Breast epithelium (tissue), 4 donors: ENCODE results near the gene ARHGAP15. TPM values are rescaled to one million over a fixed set of nuclear protein-coding genes. Genes with fewer than 3 reads are reported as not detected.

Source experiments
- DNase-seq, 2 donors: peaks; one replicate each; pipeline ENCODE4 v3.0.0-alpha.2; 2019; ENCODE audit warnings: low spot score in 2 of 2
- H3K27ac ChIP-seq, 2 donors: fragments of 200-600 bp; sonication (generic) in 1 of 2; one replicate each; pipeline ENCODE4 v1.5.1; 2016 to 2019; ENCODE audit warnings: mild to moderate bottlenecking in 1 of 2
- H3K27me3 ChIP-seq, 2 donors: fragments of 200-600 bp; sonication (generic) in 1 of 2; one replicate each; pipeline versions ENCODE4 v1.5.1 to v1.6.0; 2017 to 2019; ENCODE audit warnings: control low read depth in 1 of 2, mild to moderate bottlenecking in 1 of 2
- H3K36me3 ChIP-seq: fragments of 200-600 bp; one replicate; pipeline ENCODE4 v1.5.1; 2019
- H3K4me1 ChIP-seq, 2 donors: fragments of 200-600 bp; sonication (generic); one replicate each; pipeline ENCODE4 v1.5.1; 2016 to 2019; ENCODE audit warnings: control low read depth in 1 of 2
- H3K4me3 ChIP-seq, 3 donors: fragments of 200-600 bp; sonication (generic); 1 replicate in 2 of 3; 2 replicates in 1 of 3; pipeline ENCODE4 v1.5.1; 2016 to 2019; ENCODE audit warnings: mild to moderate bottlenecking in 3 of 3, moderate library complexity in 2 of 3
- H3K9me3 ChIP-seq, 2 donors: fragments of 200-600 bp; sonication (generic) in 1 of 2; one replicate each; pipeline ENCODE4 v1.5.1; 2016 to 2019; ENCODE audit warnings: control low read depth in 1 of 2
- POLR2A ChIP-seq: fragments of 450-650 bp; IDR thresholded peaks from one replicate; pipeline ENCODE4 v1.6.1; 2016; ENCODE audit warnings: antibody characterized with exemption, mild to moderate bottlenecking, moderate library complexity
- POLR2AphosphoS5 ChIP-seq, 3 donors: sonication (generic); formaldehyde crosslinking; IDR thresholded peaks; one replicate each; pipeline ENCODE4 v1.6.1; 2017; ENCODE audit warnings: antibody characterized with exemption in 3 of 3
- intact Hi-C: fragments of 100-400 bp; cut with DNase I; formaldehyde crosslinking; loops from one replicate; pipeline ENCODE4 v1.15.1; 2023; ENCODE audit warnings: low total_unique reads
- total RNA-seq, 3 donors: library from RNA; depleted of rRNA; stranded (reverse); fragments of >200 nt; gene quantifications; one replicate each; pipeline ENCODE4 v1.1.0, GENCODE V29; 2016
- TF ChIP-seq, protein P1 (sequence below), 3 donors: fragments of 450-650 bp; IDR thresholded peaks; one replicate each; pipeline ENCODE4 v1.5.1; 2016 to 2017; ENCODE audit warnings: antibody characterized with exemption in 3 of 3, mild to moderate bottlenecking in 3 of 3, moderate library complexity in 3 of 3

Gene ARHGAP15
- total RNA-seq, 3 donors from 2014 or later = 8.9 to 13.4 (median 10.7) TPM

DNA sequence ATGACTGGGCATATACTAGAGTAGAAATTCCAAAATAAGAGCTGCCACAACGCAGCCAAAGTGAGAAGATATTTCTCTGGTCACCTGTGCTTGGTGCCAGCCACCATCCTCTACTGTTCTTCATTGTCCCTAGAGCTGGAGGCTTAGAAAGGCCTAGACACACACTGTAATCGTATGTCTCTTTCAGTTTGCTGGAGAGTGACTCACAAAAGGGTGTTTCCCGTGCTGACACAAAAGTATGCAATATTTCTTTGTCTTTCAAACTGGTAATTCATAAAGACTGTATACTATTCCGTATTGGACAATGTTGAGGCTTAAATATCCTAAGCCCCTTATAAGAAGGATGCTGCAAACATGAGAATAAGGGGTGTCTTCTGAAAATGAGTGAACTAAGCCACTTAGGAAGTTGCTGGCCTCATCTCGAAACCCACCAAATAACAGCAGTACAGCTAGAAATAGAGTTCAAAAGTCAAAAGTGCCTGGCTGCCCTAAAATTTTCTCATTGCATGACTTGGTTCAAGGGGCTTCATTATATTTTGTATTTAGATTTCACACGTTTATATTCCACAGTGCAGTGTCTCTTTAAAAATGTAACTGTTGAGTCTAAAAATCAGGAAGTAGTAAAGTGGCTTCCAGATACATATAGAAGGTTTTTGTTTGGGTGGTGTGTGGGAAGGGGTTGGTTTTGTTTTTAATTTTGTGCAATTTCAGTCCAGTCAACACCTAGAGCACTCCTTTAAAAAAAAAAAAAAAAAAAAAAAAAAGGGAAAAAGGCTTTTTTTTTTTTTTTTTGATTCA lies 601.1 kb downstream of the ARHGAP15 start:
- Histone ChIP-seq H3K36me3 (no peaks in the 10 kb centered on the region), H3K4me1 (no peaks in the 10 kb centered on the region), H3K4me3 (no peak overlapping the region), H3K9me3 (no peaks in the 10 kb centered on the region), H3K27me3 (no peaks in the 10 kb centered on the region), H3K27ac (no peak overlapping the region)
- DNase-seq = no peak
- intact Hi-C loops = no loop called here
- no peak for TF ChIP-seq POLR2A
- TF ChIP-seq, protein P1, sequence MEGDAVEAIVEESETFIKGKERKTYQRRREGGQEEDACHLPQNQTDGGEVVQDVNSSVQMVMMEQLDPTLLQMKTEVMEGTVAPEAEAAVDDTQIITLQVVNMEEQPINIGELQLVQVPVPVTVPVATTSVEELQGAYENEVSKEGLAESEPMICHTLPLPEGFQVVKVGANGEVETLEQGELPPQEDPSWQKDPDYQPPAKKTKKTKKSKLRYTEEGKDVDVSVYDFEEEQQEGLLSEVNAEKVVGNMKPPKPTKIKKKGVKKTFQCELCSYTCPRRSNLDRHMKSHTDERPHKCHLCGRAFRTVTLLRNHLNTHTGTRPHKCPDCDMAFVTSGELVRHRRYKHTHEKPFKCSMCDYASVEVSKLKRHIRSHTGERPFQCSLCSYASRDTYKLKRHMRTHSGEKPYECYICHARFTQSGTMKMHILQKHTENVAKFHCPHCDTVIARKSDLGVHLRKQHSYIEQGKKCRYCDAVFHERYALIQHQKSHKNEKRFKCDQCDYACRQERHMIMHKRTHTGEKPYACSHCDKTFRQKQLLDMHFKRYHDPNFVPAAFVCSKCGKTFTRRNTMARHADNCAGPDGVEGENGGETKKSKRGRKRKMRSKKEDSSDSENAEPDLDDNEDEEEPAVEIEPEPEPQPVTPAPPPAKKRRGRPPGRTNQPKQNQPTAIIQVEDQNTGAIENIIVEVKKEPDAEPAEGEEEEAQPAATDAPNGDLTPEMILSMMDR (IDR thresholded peaks at IDR 0.05) = no peak

DNA sequence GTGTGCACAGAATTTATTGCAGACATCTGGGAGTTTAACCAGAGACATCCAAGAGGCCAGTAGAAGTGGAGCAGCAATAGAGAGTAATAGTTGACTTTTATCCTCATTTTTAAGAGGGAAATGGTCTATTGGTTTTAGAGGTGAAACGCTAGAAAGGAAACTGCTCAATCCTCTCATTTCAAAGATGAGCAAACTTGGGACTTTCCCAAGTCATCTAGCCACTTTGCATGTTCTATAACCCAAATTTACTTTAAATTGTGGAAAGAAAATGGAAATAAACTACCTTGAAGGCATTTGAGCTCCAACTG lies 601.7 kb downstream of the ARHGAP15 start:
- Histone ChIP-seq H3K27me3 (no peaks in the 10 kb centered on the region), H3K4me1 (no peaks in the 10 kb centered on the region), H3K4me3 (no peak overlapping the region), H3K36me3 (no peaks in the 10 kb centered on the region), H3K27ac (no peak overlapping the region), H3K9me3 (no peaks in the 10 kb centered on the region)
- intact Hi-C loops = no loop called here
- TF ChIP-seq POLR2A (no peak), POLR2AphosphoS5 (IDR thresholded peaks at IDR 0.05) (no peak)
- TF ChIP-seq, protein P1 (IDR thresholded peaks at IDR 0.05) = no peak
- DNase-seq = no peak

DNA sequence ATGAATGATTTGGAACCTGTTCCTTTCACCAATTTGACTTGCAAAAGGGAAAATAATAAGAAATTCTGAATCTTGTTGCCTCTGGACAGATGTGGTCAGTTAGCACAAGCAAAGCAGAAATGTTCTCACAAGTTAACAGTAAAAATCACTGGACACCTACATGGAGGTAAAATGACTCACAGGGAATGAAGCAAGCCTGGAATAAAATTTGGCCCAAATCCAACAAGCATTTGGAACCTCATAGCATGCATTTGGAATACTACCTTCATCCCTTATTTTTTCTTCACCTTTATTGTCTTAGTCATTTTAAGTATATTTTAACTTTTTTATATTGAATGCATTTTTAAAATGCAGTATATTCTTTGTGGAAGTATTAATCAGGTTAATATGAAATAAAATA lies 602.9 kb downstream of the ARHGAP15 start:
- intact Hi-C loops = no loop called here
- TF ChIP-seq POLR2A (no peak), POLR2AphosphoS5 (IDR thresholded peaks at IDR 0.05) (no peak)
- TF ChIP-seq, protein P1 (IDR thresholded peaks at IDR 0.05) = no peak

DNA sequence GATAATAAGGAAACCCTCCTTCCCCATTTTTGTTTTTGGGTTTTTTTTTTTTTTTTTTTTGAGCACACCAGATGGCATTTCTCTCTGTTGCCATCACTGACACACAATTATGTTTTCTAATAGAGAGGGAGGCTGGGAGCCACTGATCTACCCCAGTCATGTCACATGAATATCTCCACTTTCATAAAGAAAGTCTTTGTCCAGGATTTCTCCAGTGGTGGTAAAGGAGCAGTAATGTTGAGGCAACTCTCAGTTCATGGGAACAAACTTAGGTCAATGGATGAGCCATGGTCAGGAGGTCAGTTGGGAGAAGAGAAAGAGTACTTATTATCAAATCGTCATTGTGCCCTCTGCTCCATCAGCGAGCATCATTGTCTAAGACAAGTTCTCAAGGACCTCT lies 603.7 kb downstream of the ARHGAP15 start:
- no peaks in the 10 kb centered on the region for H3K36me3 ChIP-seq
- intact Hi-C loops = no loop called here
- no peak overlapping the region for H3K27ac ChIP-seq
- no peak overlapping the region for H3K4me3 ChIP-seq
- H3K27me3 ChIP-seq = no peaks in the 10 kb centered on the region
- H3K4me1 ChIP-seq = no peaks in the 10 kb centered on the region
- no peak for TF ChIP-seq POLR2AphosphoS5 (IDR thresholded peaks at IDR 0.05)
- TF ChIP-seq, protein P1 (IDR thresholded peaks at IDR 0.05) = no peak
- H3K9me3 ChIP-seq = no peaks in the 10 kb centered on the region
- DNase-seq = no peak

More for the DNA sequence above, 602.9 kb downstream of the ARHGAP15 start:
- Histone ChIP-seq H3K36me3 (no peaks in the 10 kb centered on the region), H3K4me3 (no peak overlapping the region), H3K27ac (no peak overlapping the region), H3K27me3 (no peaks in the 10 kb centered on the region), H3K9me3 (no peaks in the 10 kb centered on the region), H3K4me1 (no peaks in the 10 kb centered on the region)
- DNase-seq = no peak

DNA sequence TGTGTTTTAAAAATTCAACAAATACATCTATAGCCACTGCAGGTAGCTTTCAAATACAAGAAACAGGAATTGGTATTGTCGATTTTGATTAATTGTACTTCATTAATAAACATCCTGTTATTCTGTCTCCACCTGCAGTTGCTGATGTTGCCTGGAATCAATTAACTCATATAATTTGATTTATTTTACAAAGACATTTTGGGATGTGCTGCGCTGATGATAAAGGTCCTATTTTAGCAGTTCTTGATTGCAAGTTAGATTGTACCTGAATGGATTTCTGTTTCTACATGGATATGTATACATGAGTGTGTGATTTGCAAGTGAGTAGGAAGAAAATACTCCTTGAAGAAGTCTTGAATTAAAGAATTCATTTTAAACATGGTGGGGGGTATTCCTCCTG lies 605.3 kb downstream of the ARHGAP15 start:
- Histone ChIP-seq H3K36me3 (no peaks in the 10 kb centered on the region), H3K4me1 (no peaks in the 10 kb centered on the region), H3K27me3 (no peaks in the 10 kb centered on the region), H3K9me3 (no peaks in the 10 kb centered on the region), H3K27ac (no peak overlapping the region), H3K4me3 (no peak overlapping the region)
- TF ChIP-seq, protein P1 (IDR thresholded peaks at IDR 0.05) = no peak
- no peak for TF ChIP-seq POLR2A
- no peak for TF ChIP-seq POLR2AphosphoS5 (IDR thresholded peaks at IDR 0.05)
- DNase-seq = no peak
- intact Hi-C loops = no loop called here
